ENCODE results near the gene OBP2A. TPM values are rescaled to one million over a fixed set of nuclear protein-coding genes. Genes with fewer than 3 reads are reported as not detected.

The OBP2A gene
- polyA plus RNA-seq, 1 experiment: not detected

DNA sequence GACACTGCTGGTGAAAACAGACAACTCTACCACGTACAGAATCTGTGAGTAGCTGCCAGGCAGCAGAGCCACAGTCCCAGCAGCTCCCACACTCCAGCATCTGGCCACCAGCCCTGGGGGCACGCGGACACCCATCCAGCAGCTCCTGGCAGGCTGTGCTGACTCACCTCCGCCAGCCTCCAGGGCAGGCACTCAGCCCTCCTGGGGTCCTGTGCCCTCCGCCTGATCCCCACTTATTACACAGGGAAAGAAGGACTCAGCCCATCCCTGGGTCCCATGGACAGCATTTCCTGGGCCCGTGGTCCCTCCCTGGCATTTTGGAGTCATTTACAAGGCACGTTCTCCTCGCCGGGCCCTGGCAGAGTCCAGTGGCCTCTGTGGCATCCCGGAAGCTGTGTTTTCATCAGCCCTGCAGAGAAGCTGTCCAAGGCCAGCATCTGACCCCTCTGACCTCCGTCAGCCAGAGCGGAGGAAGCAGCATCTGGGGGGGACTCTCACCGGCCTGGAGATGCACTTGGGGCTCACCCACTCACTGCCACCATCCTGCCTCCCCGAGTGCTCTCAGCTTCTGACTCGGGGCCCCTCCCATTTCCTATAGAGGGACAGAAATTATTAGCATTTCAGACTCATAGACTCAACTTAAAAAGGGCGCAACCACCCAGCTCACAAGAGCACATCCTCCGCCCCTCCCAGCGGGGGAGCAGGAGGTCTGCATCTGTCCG is 37.2 kb downstream of the OBP2A start:
- no peak overlapping the region for H3K27ac ChIP-seq (ENCODE audit: low read depth, low read length)
- no peaks in the 10 kb centered on the region for H3K27me3 ChIP-seq (ENCODE audit: control insufficient read depth, insufficient read depth, low read length)
- no peak for DNase-seq (ENCODE audit: low read depth, low spot score)
- TF ChIP-seq, protein P1, sequence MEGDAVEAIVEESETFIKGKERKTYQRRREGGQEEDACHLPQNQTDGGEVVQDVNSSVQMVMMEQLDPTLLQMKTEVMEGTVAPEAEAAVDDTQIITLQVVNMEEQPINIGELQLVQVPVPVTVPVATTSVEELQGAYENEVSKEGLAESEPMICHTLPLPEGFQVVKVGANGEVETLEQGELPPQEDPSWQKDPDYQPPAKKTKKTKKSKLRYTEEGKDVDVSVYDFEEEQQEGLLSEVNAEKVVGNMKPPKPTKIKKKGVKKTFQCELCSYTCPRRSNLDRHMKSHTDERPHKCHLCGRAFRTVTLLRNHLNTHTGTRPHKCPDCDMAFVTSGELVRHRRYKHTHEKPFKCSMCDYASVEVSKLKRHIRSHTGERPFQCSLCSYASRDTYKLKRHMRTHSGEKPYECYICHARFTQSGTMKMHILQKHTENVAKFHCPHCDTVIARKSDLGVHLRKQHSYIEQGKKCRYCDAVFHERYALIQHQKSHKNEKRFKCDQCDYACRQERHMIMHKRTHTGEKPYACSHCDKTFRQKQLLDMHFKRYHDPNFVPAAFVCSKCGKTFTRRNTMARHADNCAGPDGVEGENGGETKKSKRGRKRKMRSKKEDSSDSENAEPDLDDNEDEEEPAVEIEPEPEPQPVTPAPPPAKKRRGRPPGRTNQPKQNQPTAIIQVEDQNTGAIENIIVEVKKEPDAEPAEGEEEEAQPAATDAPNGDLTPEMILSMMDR (IDR thresholded peaks at IDR 0.05; ENCODE audit: low read depth, low read length): no peak
- CTCF ChIA-PET: no interaction called here
- peaks cover 12% of the 10 kb centered on the region; the same call in 1 of the 2 replicates for H3K9me3 ChIP-seq (ENCODE audit: control insufficient read depth, insufficient read depth, low read length)
- POLR2A ChIA-PET: no interaction called here
- H3K4me3 ChIP-seq (ENCODE audit: low read depth, low read length): no peak overlapping the region

DNA sequence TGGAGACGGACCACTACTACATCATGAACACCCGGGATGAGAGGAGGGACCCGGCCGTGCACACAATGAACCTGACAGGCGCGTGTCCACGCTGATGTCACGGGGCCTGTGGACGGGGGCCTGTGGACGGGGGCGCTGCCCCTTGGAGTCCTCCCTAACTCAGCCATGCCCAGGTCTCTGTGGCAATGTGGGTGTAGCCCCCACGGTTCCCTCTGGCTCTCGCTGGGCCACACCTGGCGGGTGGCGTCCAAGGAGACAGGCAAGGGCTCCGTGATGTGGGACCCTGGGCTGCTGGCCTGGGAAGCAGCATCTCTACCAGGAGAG is 37.7 kb downstream of the OBP2A start:
- Histone ChIP-seq H3K4me3 (ENCODE audit: low read depth, low read length) (no peak overlapping the region), H3K9me3 (ENCODE audit: control insufficient read depth, insufficient read depth, low read length) (peaks cover 12% of the 10 kb centered on the region; the same call in 1 of the 2 replicates), H3K27ac (ENCODE audit: low read depth, low read length) (no peak overlapping the region), H3K27me3 (ENCODE audit: control insufficient read depth, insufficient read depth, low read length) (no peaks in the 10 kb centered on the region)
- no peak for DNase-seq (ENCODE audit: low read depth, low spot score)
- POLR2A ChIA-PET: no interaction called here
- CTCF ChIA-PET: no interaction called here
- TF ChIP-seq, protein P1 (IDR thresholded peaks at IDR 0.05; ENCODE audit: low read depth, low read length): no peak

DNA sequence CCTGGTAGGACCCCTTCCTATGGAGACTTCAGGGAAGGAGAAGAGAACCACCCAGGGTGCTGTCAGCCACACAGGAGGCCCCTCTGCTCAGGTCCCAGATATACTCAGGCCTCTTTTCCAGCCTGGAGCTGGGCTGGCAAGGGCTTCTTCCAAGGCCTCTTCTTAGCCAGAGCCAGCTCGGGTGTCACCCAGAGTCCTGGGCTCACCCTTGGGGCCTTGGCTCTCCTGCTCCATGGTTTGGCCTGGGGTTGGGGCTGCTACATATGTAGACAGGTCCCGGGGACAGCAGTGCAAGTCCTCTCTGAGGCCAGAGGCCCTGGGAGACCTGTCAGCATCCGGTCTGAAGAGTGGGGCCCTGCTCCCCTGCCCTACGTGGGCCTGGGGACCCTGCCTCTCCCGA is 38.4 kb downstream of the OBP2A start:
- Histone ChIP-seq H3K27me3 (ENCODE audit: control insufficient read depth, insufficient read depth, low read length) (no peaks in the 10 kb centered on the region), H3K4me3 (ENCODE audit: low read depth, low read length) (no peak overlapping the region), H3K27ac (ENCODE audit: low read depth, low read length) (no peak overlapping the region), H3K9me3 (ENCODE audit: control insufficient read depth, insufficient read depth, low read length) (peaks cover 12% of the 10 kb centered on the region; the same call in 1 of the 2 replicates)
- TF ChIP-seq, protein P1 (IDR thresholded peaks at IDR 0.05; ENCODE audit: low read depth, low read length): no peak
- POLR2A ChIA-PET: no interaction called here
- CTCF ChIA-PET: no interaction called here
- DNase-seq (ENCODE audit: low read depth, low spot score): no peak

DNA sequence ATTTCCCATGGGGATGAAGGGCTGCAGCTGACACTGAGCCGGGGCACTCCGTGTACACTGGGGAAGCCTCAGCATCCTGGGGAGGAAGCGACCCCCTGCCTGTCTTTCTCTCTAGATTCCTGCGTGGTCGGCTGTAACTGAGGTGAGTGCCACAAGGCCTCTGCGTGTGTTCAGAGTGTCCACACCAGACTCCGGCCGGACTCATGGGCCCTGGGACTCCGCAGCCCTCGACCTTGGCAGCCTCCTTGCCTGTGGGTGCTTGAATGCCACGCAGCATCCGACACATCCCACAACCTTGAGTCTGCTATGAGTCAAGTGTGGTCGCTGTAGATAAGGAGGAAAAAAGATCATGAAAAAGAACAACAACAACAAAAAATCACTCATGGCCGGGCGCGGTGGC is 39.0 kb downstream of the OBP2A start:
- no peak for DNase-seq (ENCODE audit: low read depth, low spot score)
- Histone ChIP-seq H3K27ac (ENCODE audit: low read depth, low read length) (no peak overlapping the region), H3K4me3 (ENCODE audit: low read depth, low read length) (no peak overlapping the region), H3K9me3 (ENCODE audit: control insufficient read depth, insufficient read depth, low read length) (peaks cover 12% of the 10 kb centered on the region; the same call in 1 of the 2 replicates), H3K27me3 (ENCODE audit: control insufficient read depth, insufficient read depth, low read length) (no peaks in the 10 kb centered on the region)
- TF ChIP-seq, protein P1 (IDR thresholded peaks at IDR 0.05; ENCODE audit: low read depth, low read length): no peak
- ChIA-PET POLR2A (no interaction called here), CTCF (no interaction called here)

DNA sequence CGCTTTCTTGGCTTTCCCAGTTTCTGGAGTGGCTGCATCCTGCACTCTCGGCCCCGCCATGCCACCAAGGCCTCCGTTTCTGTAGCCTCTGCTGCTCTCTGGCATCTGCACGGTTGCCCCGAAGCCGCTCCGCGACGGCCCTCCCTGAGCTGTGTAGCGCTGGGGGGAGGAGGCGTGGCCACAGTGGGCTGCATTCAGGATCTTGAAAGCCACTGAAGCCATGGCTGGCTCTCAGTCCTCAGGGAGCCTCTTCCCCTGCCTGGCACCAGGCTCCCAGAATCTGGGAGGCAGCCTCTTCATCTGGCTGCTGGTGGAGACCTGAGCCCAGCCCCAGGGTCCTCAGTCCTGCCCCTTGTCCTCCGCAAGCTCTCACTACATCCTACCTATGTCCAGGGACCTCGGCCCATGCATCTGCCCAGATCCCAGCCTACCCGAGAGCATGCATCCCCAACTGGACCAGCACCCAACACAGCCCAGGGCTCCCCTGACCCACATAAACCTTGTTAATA is 40.7 kb downstream of the OBP2A start:
- H3K27ac ChIP-seq (ENCODE audit: low read depth, low read length): no peak overlapping the region
- peaks cover 12% of the 10 kb centered on the region; the same call in 1 of the 2 replicates for H3K9me3 ChIP-seq (ENCODE audit: control insufficient read depth, insufficient read depth, low read length)
- TF ChIP-seq, protein P1 (IDR thresholded peaks at IDR 0.05; ENCODE audit: low read depth, low read length): no peak
- no peak for DNase-seq (ENCODE audit: low read depth, low spot score)
- CTCF ChIA-PET: interaction anchor here (1.0 kb wide), 1 partner anchor 17 kb away, joined by 3 read pairs; no protein-coding TSS in a partner anchor
- peaks cover 3% of the 10 kb centered on the region for H3K27me3 ChIP-seq (ENCODE audit: control insufficient read depth, insufficient read depth, low read length)
- H3K4me3 ChIP-seq (ENCODE audit: low read depth, low read length): no peak overlapping the region
- POLR2A ChIA-PET: no interaction called here

Measured in AG04450 (cell line).